Parathyroid adenoma (tissue), 2 donors: ENCODE results near the gene MAVS.
A peak's percentile ranks its signal among the peaks of the same experiment; 100 is the strongest.
"Not testable (repeated sequence)": the region's sequence is repeated elsewhere in the genome, so short reads cannot be mapped to it uniquely, and the experiment has no call there.

Experiments
- H2AFZ ChIP-seq: fragments of 300-600 bp; sonication (generic); one replicate; pipeline ENCODE4 v1.7.0; 2017; ENCODE audit warnings: antibody characterized with exemption, mild to moderate bottlenecking
- H3K27ac ChIP-seq: fragments of 300-600 bp; sonication (generic); one replicate; pipeline ENCODE4 v1.7.0; 2017
- H3K27me3 ChIP-seq: fragments of 300-600 bp; sonication (generic); one replicate; pipeline ENCODE4 v1.7.0; 2017; ENCODE audit warnings: low read length; ENCODE audit not compliant: control insufficient read depth, insufficient read depth
- H3K36me3 ChIP-seq: fragments of 300-600 bp; sonication (generic); one replicate; pipeline ENCODE4 v1.7.0; 2017; ENCODE audit warnings: low read length; ENCODE audit not compliant: control insufficient read depth, insufficient read depth
- H3K4me1 ChIP-seq: fragments of 300-600 bp; sonication (generic); one replicate; pipeline ENCODE4 v1.7.0; 2017; ENCODE audit warnings: control low read depth
- H3K4me2 ChIP-seq: fragments of 300-600 bp; sonication (generic); one replicate; pipeline ENCODE4 v1.7.0; 2017; ENCODE audit warnings: low read length
- H3K4me3 ChIP-seq: fragments of 300-600 bp; sonication (generic); one replicate; pipeline ENCODE4 v1.7.0; 2017; ENCODE audit warnings: low read depth, low read length
- H3K79me2 ChIP-seq: fragments of 300-600 bp; sonication (generic); one replicate; pipeline ENCODE4 v1.7.0; 2017; ENCODE audit warnings: control low read depth
- H3K9ac ChIP-seq: fragments of 300-600 bp; sonication (generic); one replicate; pipeline ENCODE4 v1.7.0; 2017; ENCODE audit warnings: mild to moderate bottlenecking
- H3K9me3 ChIP-seq: fragments of 300-600 bp; sonication (generic); one replicate; pipeline ENCODE4 v1.7.0; 2017; ENCODE audit warnings: low read length; ENCODE audit not compliant: control insufficient read depth
- TF ChIP-seq, protein P1 (sequence below): fragments of 300-600 bp; sonication (generic); IDR thresholded peaks from one replicate; pipeline ENCODE4 v1.7.0; 2017; ENCODE audit warnings: antibody characterized with exemption, mild to moderate bottlenecking
- donor health status: primary hyperparathyroidism.

MAVS gene

DNA sequence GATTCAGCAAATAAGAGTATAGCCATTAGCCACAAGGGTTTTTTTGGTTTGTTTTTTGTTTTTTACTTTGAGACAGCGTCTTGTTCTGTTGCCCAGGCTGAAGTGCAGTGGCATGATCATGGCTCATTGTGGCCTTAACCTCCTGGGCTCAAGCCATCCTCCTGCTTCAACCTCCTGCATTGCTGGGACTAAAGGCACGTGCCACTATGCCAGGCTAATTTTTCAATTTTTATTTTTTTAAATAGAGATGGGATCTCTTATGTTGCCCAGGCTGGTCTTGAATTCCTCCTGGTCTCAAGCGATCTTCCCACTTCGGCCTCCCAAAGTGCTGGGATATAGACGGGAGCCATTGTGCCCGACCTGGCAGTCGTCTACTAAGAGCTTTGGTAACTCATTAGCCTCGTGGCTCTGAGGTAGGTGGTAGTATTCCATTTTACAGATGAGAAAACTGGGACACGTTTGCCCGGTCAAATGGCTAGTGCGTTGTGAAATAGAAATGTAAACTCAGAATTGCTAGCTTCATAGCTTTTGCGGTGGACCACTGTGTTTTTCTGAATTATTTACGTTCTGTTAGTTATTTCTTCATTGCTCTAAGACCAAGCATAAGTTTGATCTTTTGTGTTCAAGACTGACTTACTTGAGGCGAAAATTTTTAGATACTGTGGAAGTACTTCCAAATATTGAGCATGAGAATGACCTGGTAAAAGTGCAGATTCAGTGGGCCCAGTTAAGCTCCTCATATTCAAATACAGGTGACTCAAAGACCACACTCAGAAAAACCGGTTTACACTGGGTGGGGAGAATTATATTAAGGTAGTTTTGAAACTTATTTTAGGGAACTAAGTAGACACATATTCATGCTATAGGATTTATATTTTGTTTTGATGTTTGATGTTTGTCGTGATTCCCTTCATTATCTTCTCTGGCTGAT is 44.6 kb downstream of the MAVS start:
- no peaks in the 10 kb centered on the region for H3K36me3 ChIP-seq
- TF ChIP-seq, protein P1, sequence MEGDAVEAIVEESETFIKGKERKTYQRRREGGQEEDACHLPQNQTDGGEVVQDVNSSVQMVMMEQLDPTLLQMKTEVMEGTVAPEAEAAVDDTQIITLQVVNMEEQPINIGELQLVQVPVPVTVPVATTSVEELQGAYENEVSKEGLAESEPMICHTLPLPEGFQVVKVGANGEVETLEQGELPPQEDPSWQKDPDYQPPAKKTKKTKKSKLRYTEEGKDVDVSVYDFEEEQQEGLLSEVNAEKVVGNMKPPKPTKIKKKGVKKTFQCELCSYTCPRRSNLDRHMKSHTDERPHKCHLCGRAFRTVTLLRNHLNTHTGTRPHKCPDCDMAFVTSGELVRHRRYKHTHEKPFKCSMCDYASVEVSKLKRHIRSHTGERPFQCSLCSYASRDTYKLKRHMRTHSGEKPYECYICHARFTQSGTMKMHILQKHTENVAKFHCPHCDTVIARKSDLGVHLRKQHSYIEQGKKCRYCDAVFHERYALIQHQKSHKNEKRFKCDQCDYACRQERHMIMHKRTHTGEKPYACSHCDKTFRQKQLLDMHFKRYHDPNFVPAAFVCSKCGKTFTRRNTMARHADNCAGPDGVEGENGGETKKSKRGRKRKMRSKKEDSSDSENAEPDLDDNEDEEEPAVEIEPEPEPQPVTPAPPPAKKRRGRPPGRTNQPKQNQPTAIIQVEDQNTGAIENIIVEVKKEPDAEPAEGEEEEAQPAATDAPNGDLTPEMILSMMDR = no peak
- no peaks in the 10 kb centered on the region for H3K27me3 ChIP-seq
- H3K4me2 ChIP-seq = peak overlapping the region; percentile 98
- H3K9me3 ChIP-seq = no peaks in the 10 kb centered on the region
- peaks cover 59% of the 10 kb centered on the region for H3K79me2 ChIP-seq
- H3K9ac ChIP-seq = no peak overlapping the region
- no peak overlapping the region for H2AFZ ChIP-seq
- peaks cover 7% of the 10 kb centered on the region for H3K4me1 ChIP-seq
- no peak overlapping the region for H3K27ac ChIP-seq
- peak overlapping the region; percentile 97 for H3K4me3 ChIP-seq

DNA sequence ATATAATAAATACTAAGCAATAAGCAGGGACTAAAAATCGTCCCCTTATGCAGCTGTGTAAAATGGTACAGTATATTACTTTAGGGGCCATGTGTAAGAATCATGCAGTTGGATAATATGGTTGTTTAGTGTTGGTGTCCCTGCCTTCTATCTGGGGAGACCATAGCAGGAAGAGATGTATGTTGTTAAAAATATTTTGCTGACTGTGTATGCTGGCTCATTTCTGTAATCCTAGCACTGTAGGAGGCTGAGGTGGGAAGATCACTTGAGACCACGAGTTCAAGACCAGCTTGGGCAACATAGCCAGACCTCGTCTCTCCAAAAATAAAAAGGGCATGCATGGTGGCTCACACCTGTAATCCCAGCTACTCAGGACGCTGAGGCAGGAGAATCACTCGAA is 48.2 kb downstream of the MAVS start:
- Histone ChIP-seq H3K9ac (no peak overlapping the region), H3K27ac (no peak overlapping the region), H2AFZ (no peak overlapping the region), H3K4me2 (no peak overlapping the region), H3K36me3 (no peaks in the 10 kb centered on the region), H3K27me3 (no peaks in the 10 kb centered on the region), H3K4me1 (no peaks in the 10 kb centered on the region), H3K79me2 (peaks cover 73% of the 10 kb centered on the region), H3K4me3 (no peak overlapping the region), H3K9me3 (no peaks in the 10 kb centered on the region)
- TF ChIP-seq, protein P1 = no peak

DNA sequence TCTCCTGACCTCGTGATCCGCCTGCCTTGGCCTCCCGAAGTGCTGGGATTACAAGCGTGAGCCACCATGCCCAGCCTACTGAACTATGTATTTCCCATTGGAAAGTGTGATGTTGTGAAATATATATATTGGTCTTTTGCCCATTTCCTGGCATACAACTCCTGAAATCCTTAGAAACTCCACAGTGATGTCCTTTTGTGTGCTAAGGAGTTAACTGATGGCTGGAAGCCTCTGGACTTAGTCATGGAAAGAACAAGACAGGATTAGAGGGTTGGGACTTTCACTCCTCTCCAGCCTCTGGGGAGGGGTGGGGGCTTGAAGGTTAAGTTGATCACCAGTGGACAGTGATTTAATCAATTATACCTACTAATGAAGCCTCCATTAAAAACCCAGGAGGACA is 49.7 kb downstream of the MAVS start:
- peaks cover 4% of the 10 kb centered on the region for H3K4me1 ChIP-seq
- H3K27ac ChIP-seq = no peak overlapping the region

DNA sequence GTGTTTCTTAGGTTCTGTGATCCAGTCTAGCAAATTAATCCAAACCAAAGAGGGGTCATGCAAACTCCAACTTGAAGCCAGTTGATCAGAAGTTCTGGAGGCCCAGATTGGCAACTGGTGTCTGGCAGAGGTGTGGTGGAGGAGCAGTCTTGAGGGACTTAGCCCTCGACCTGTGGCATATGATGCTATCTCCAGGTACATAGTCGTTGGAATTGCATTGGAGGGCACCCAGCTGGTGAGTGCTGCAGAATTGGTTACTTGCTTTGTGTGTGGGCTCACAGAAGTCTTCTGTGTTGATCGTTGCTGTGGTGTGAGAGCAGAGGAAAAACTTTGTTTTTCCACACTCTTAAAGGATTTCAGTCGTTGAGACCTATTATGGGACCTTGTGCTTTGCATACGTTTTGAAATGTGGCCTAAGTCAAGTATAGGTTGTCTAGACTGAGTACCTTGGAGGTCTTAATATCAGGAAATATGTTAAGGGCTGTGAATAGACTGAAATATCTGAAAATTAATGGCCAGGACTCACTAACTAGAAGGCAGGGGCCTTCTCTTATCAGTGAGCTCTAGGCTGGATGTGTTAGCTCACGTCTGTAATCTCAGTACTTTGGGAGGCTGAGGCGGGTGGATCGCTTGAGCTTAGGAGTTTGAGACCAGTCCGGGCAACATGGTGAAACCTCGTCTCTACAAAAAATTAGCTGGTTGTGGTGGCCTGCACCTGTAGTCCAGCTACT is 50.4 kb downstream of the MAVS start:
- Histone ChIP-seq H3K79me2 (peaks cover 67% of the 10 kb centered on the region), H3K4me2 (peak overlapping the region; percentile 6), H3K9me3 (no peaks in the 10 kb centered on the region), H3K27ac (no peak overlapping the region), H3K9ac (no peak overlapping the region), H2AFZ (no peak overlapping the region), H3K36me3 (no peaks in the 10 kb centered on the region), H3K4me3 (no peak overlapping the region), H3K27me3 (no peaks in the 10 kb centered on the region), H3K4me1 (peaks cover 8% of the 10 kb centered on the region)
- TF ChIP-seq, protein P1 = no peak

More for the DNA sequence above, 49.7 kb downstream of the MAVS start:
- no peaks in the 10 kb centered on the region for H3K9me3 ChIP-seq
- no peaks in the 10 kb centered on the region for H3K36me3 ChIP-seq
- no peaks in the 10 kb centered on the region for H3K27me3 ChIP-seq
- TF ChIP-seq, protein P1 = no peak
- no peak overlapping the region for H3K4me3 ChIP-seq
- peaks cover 68% of the 10 kb centered on the region for H3K79me2 ChIP-seq
- H3K4me2 ChIP-seq = no peak overlapping the region
- H2AFZ ChIP-seq = no peak overlapping the region
- no peak overlapping the region for H3K9ac ChIP-seq

DNA sequence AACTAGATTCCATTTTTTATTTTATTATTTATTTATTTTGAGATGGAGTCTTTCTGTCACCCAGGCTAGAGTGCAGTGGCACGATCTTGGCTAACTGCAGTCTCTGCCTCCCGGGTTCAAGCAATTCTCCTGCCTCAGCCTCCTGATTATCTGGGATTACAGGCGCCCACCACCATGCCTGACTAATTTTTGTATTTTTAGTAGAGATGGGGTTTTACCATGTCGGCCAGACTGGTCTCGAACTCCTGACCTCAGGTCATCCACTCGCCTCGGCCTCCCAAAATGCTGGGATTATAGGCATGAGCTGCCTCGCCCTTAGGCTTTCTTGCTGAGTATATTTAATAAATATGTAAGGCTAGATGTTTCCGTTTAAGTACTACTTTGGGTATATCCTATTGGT is 51.5 kb downstream of the MAVS start:
- H3K4me1 ChIP-seq, H3K36me3 ChIP-seq, H3K4me3 ChIP-seq, H3K4me2 ChIP-seq, H2AFZ ChIP-seq, H3K9me3 ChIP-seq, H3K27ac ChIP-seq, H3K27me3 ChIP-seq, H3K9ac ChIP-seq: not testable (repeated sequence)
- H3K79me2 ChIP-seq = peaks cover 69% of the 10 kb centered on the region
